GM19397 (cell line): ENCODE measurements around the gene SMYD4.
"Not testable (repeated sequence)": the region's sequence is repeated elsewhere in the genome, so short reads cannot be mapped to it uniquely, and the experiment has no call there.

Source experiments
- ATAC-seq: cut with Tn5 transposase; IDR thresholded peaks from one replicate; pipeline ENCODE4 v1.9.1; 2021; ENCODE audit warnings: mild to moderate bottlenecking, moderate library complexity; ENCODE audit not compliant: unreplicated experiment

Gene SMYD4

GRCh38 chr17:1829216-1829591 lies 498 bp downstream of the SMYD4 start:
- ATAC-seq, result no peak

- no peak for ATAC-seq
Measured at GRCh38 chr17:1820528-1821252, 9.0 kb downstream of the SMYD4 start.

GRCh38 chr17:1813088-1813487 lies 16.6 kb downstream of the SMYD4 start:
- no peak for ATAC-seq

- no peak for ATAC-seq
Measured at GRCh38 chr17:1810450-1811103, 19.1 kb downstream of the SMYD4 start.

GRCh38 chr17:1809815-1810214 lies 19.9 kb downstream of the SMYD4 start:
- ATAC-seq, result not testable (repeated sequence)

- no peak for ATAC-seq
Measured at GRCh38 chr17:1808644-1809043, 21.1 kb downstream of the SMYD4 start.

- ATAC-seq, result no peak
Measured at GRCh38 chr17:1807890-1808289, 21.8 kb downstream of the SMYD4 start.

- ATAC-seq, result no peak
Measured at GRCh38 chr17:1803280-1803679, 26.4 kb downstream of the SMYD4 start.

- ATAC-seq, result no peak
Measured at GRCh38 chr17:1802429-1802828, 27.3 kb downstream of the SMYD4 start.

GRCh38 chr17:1800712-1801111 lies 29.0 kb downstream of the SMYD4 start:
- no peak for ATAC-seq

- ATAC-seq, result no peak
Measured at GRCh38 chr17:1800240-1800639, 29.5 kb downstream of the SMYD4 start.

- not testable (repeated sequence) for ATAC-seq
Measured at GRCh38 chr17:1797846-1798245, 31.9 kb downstream of the SMYD4 start.

- no peak for ATAC-seq
Measured at GRCh38 chr17:1797323-1797722, 32.4 kb downstream of the SMYD4 start.

GRCh38 chr17:1796800-1797199 lies 32.9 kb downstream of the SMYD4 start:
- no peak for ATAC-seq

- ATAC-seq, result no peak
Measured at GRCh38 chr17:1793447-1793806, 36.3 kb downstream of the SMYD4 start.

GRCh38 chr17:1792495-1793446 lies 36.9 kb downstream of the SMYD4 start:
- ATAC-seq, result no peak

GRCh38 chr17:1789936-1790335 lies 39.8 kb downstream of the SMYD4 start:
- ATAC-seq, result no peak

- no peak for ATAC-seq
Measured at GRCh38 chr17:1787301-1787902, 42.3 kb downstream of the SMYD4 start.

GRCh38 chr17:1786708-1787107 lies 43.0 kb downstream of the SMYD4 start:
- no peak for ATAC-seq

GRCh38 chr17:1785930-1786329 lies 43.8 kb downstream of the SMYD4 start:
- ATAC-seq, result no peak
